Stomach (tissue), 4 donors: ENCODE measurements around the gene S1PR5.

Experiments used
- CTCF ChIP-seq, 7 experiments: fragments of 450-650 bp in 4 of 7; fragments of 200-600 bp in 3 of 7; sonication (generic) in 3 of 7; IDR thresholded peaks; one replicate each; pipeline ENCODE4 v1.5.1; 2016 to 2019; ENCODE audit warnings: antibody characterized with exemption in 7 of 7, control low read depth in 2 of 7, mild to moderate bottlenecking in 1 of 7
- EP300 ChIP-seq: sonication (generic); formaldehyde crosslinking; IDR thresholded peaks from one replicate; pipeline ENCODE4 v1.6.1; 2017; ENCODE audit warnings: antibody characterized with exemption
- POLR2A ChIP-seq, 4 donors: fragments of 450-650 bp; IDR thresholded peaks; one replicate each; pipeline ENCODE4 v1.6.1; 2016; ENCODE audit warnings: antibody characterized with exemption in 4 of 4, control low read depth in 2 of 4, mild to moderate bottlenecking in 1 of 4, moderate library complexity in 1 of 4
- POLR2AphosphoS5 ChIP-seq, 3 donors: sonication (generic); formaldehyde crosslinking; IDR thresholded peaks; one replicate each; pipeline ENCODE4 v1.6.1; 2016; ENCODE audit warnings: antibody characterized with exemption in 3 of 3

- TF ChIP-seq CTCF (IDR thresholded peaks at IDR 0.05) (no peak), POLR2AphosphoS5 (IDR thresholded peaks at IDR 0.05) (no peak), POLR2A (IDR thresholded peaks at IDR 0.05) (no peak), EP300 (no peak)
These were observed 2.8 kb downstream of the S1PR5 start for GRCh38 chr19:10514211-10515145.
